GM12891 (cell line): ENCODE results near the gene GRB2.

Experiments used
- DNase-seq: peaks from one replicate; pipeline ENCODE4 v3.0.0; 2011; ENCODE audit warnings: low spot score; ENCODE audit not compliant: insufficient read length
- FAIRE-seq: peaks from 2 replicates; lab custom pipeline; 2011; peaks lifted over from hg19 to GRCh38; lab: Jason Lieb, UNC
- PAX5 ChIP-seq: IDR thresholded peaks from 2 replicates; pipeline ENCODE4 v1.6.1; 2011; ENCODE audit warnings: low read length, moderate library complexity, mild to moderate bottlenecking; ENCODE audit not compliant: insufficient read depth, severe bottlenecking
- POLR2A ChIP-seq: IDR thresholded peaks from 2 replicates; pipeline ENCODE4 v1.6.1; 2011; ENCODE audit warnings: low read depth, low read length, control low read depth
- POLR2AphosphoS5 ChIP-seq: IDR thresholded peaks from 2 replicates; pipeline ENCODE4 v1.6.1; 2011; ENCODE audit warnings: low read depth, low read length, control low read depth
- POU2F2 ChIP-seq: IDR thresholded peaks from 2 replicates; pipeline ENCODE4 v1.6.1; 2011; ENCODE audit warnings: low read depth, mild to moderate bottlenecking, control low read depth, low read length, moderate library complexity
- SPI1 ChIP-seq: IDR thresholded peaks from 2 replicates; pipeline ENCODE4 v1.6.1; 2011; ENCODE audit warnings: low read depth, low read length, control low read depth
- TAF1 ChIP-seq: IDR thresholded peaks from 2 replicates; pipeline ENCODE4 v1.6.1; 2011; ENCODE audit warnings: low read depth, low read length, control low read depth

The GRB2 gene

GRCh38 chr17:75321506-75321905 lies 84.0 kb downstream of the GRB2 start:
- no peak for DNase-seq
- TF ChIP-seq POLR2AphosphoS5 (no peak), SPI1 (no peak), PAX5 (no peak), POU2F2 (no peak), POLR2A (no peak), TAF1 (no peak)
- no peak for FAIRE-seq

GRCh38 chr17:75319904-75320691 lies 85.4 kb downstream of the GRB2 start:
- peak; percentile 82 for FAIRE-seq
- TF ChIP-seq TAF1 (no peak), POLR2A (no peak), POLR2AphosphoS5 (peak; percentile 43; the same call in 1 of the 2 replicates), POU2F2 (peak; percentile 87; the same call in 1 of the 2 replicates), SPI1 (no peak)
- DNase-seq = no peak

- TF ChIP-seq POU2F2 (no peak), POLR2A (peak; percentile 67; the same call in 1 of the 2 replicates), PAX5 (no peak)
- DNase-seq (no peak), FAIRE-seq (no peak)
Measured at GRCh38 chr17:75318615-75319222, 86.8 kb downstream of the GRB2 start.

GRCh38 chr17:75318211-75318610 lies 87.3 kb downstream of the GRB2 start:
- no peak for TF ChIP-seq SPI1
- no peak for TF ChIP-seq POLR2A
- no peak for TF ChIP-seq TAF1
- no peak for TF ChIP-seq POU2F2
- no peak for TF ChIP-seq POLR2AphosphoS5
- TF ChIP-seq PAX5 = no peak
- FAIRE-seq (no peak), DNase-seq (no peak)

- FAIRE-seq = no peak
- no peak for TF ChIP-seq POLR2A
- TF ChIP-seq PAX5 = no peak
- no peak for TF ChIP-seq TAF1
- no peak for TF ChIP-seq SPI1
- no peak for TF ChIP-seq POLR2AphosphoS5
- TF ChIP-seq POU2F2 = no peak
- no peak for DNase-seq
Measured at GRCh38 chr17:75317671-75318070, 87.8 kb downstream of the GRB2 start.

- DNase-seq (no peak), FAIRE-seq (peak; percentile 91)
- TF ChIP-seq POLR2AphosphoS5 (0 out of 2 replicates have a peak, but pooled peaks have one; percentile 60), TAF1 (no peak), POLR2A (peak; percentile 67), SPI1 (no peak)
Measured at GRCh38 chr17:75316253-75316652, 89.2 kb downstream of the GRB2 start.

- TF ChIP-seq POLR2AphosphoS5 = peak; percentile 42
- no peak for TF ChIP-seq POLR2A
- peak; percentile 20 for FAIRE-seq
Measured at GRCh38 chr17:75315541-75316243, 89.8 kb downstream of the GRB2 start.

GRCh38 chr17:75313941-75314551 lies 91.4 kb downstream of the GRB2 start:
- DNase-seq = peak; percentile 32
- TF ChIP-seq SPI1 (peak; percentile 51), POLR2AphosphoS5 (no peak)
- peak; percentile 85 for FAIRE-seq

More at GRCh38 chr17:75315541-75316243, 89.8 kb downstream of the GRB2 start:
- peak; percentile 27 for DNase-seq

- TF ChIP-seq POLR2AphosphoS5 (no peak), SPI1 (no peak), POLR2A (no peak), PAX5 (no peak), POU2F2 (no peak), TAF1 (no peak)
- no peak for FAIRE-seq
- DNase-seq = no peak
Measured at GRCh38 chr17:75308732-75309629, 96.5 kb downstream of the GRB2 start.
